ENCODE results near the gene TNNT3. TPM values are rescaled to one million over a fixed set of nuclear protein-coding genes. Genes with fewer than 3 reads are reported as not detected.

Gene TNNT3
- total RNA-seq, 1 experiment from 2014 or later: not detected

DNA sequence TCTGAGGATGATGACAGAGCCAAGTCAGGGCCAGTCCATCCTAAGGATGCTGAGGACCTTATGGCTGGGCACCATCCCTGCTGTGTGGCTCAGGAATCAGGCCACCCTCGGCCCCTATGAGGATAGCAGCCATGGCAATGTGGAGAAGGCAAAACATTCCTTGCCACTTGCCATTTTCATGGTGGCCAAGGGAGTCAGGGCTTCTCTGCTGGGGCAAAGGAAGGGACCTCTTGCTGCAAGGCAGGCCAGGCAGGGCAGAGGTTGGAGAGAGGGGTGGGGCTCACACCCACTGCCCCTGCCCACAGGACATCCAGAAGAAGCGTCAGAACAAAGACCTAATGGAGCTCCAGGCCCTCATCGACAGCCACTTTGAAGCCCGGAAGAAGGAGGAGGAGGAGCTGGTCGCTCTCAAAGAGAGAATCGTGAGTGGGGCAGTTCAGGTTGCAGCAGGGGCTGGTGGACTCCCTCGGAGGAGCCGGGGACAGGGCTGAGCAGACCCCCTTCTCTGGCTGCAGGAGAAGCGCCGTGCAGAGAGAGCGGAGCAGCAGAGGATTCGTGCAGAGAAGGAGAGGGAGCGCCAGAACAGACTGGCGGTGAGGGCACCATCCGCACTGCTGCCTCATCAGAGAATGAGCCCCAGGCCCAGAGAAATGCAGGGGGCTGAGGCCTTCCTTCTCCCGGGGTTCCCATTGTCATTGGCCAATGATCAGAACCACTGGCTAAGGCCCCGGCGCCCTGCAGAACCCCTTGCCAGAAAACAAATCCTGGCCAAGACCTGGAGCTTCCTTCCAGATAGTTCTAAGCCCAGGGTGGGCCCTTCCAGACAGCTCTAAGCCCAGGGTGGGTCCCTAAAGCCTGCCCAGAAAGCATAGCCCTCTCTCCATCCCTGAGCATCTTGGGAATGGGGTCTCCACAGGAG lies 14.2 kb downstream of the TNNT3 start:
- no peak overlapping the region for H3K27ac ChIP-seq (ENCODE audit: low read depth, low read length, poor library complexity, severe bottlenecking)
- no peaks in the 10 kb centered on the region for H3K9me3 ChIP-seq (ENCODE audit: low read depth, low read length, poor library complexity, severe bottlenecking)
- ChIA-PET CTCF (no interaction called here), POLR2A (ENCODE audit: low non-redundant PET) (no interaction called here)
- DNase-seq (ENCODE audit: low spot score): no peak
- intact Hi-C loops (cut with micrococcal nuclease; ENCODE audit: unreplicated experiment): no loop called here
- no peaks in the 10 kb centered on the region for H3K36me3 ChIP-seq (ENCODE audit: insufficient read depth, low read length, poor library complexity, severe bottlenecking)
- no peaks in the 10 kb centered on the region for H3K4me1 ChIP-seq (ENCODE audit: insufficient read depth, low read length, poor library complexity, severe bottlenecking)
- no peak overlapping the region for H3K4me3 ChIP-seq (ENCODE audit: low read depth, low read length, poor library complexity, severe bottlenecking)
- no peaks in the 10 kb centered on the region for H3K27me3 ChIP-seq (replicated peaks; ENCODE audit: insufficient read depth, low read depth, low read length, poor library complexity)
- BruUV-seq (replicated peaks): no TSS peak
- TF ChIP-seq, protein P1, sequence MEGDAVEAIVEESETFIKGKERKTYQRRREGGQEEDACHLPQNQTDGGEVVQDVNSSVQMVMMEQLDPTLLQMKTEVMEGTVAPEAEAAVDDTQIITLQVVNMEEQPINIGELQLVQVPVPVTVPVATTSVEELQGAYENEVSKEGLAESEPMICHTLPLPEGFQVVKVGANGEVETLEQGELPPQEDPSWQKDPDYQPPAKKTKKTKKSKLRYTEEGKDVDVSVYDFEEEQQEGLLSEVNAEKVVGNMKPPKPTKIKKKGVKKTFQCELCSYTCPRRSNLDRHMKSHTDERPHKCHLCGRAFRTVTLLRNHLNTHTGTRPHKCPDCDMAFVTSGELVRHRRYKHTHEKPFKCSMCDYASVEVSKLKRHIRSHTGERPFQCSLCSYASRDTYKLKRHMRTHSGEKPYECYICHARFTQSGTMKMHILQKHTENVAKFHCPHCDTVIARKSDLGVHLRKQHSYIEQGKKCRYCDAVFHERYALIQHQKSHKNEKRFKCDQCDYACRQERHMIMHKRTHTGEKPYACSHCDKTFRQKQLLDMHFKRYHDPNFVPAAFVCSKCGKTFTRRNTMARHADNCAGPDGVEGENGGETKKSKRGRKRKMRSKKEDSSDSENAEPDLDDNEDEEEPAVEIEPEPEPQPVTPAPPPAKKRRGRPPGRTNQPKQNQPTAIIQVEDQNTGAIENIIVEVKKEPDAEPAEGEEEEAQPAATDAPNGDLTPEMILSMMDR (conservative IDR thresholded peaks at IDR 0.05; ENCODE audit: low read depth, low read length): no peak
- TF ChIP-seq EZH2 (IDR thresholded peaks at IDR 0.05; ENCODE audit: borderline replicate concordance, low read depth, low read length, poor library complexity, severe bottlenecking): no peak

DNA sequence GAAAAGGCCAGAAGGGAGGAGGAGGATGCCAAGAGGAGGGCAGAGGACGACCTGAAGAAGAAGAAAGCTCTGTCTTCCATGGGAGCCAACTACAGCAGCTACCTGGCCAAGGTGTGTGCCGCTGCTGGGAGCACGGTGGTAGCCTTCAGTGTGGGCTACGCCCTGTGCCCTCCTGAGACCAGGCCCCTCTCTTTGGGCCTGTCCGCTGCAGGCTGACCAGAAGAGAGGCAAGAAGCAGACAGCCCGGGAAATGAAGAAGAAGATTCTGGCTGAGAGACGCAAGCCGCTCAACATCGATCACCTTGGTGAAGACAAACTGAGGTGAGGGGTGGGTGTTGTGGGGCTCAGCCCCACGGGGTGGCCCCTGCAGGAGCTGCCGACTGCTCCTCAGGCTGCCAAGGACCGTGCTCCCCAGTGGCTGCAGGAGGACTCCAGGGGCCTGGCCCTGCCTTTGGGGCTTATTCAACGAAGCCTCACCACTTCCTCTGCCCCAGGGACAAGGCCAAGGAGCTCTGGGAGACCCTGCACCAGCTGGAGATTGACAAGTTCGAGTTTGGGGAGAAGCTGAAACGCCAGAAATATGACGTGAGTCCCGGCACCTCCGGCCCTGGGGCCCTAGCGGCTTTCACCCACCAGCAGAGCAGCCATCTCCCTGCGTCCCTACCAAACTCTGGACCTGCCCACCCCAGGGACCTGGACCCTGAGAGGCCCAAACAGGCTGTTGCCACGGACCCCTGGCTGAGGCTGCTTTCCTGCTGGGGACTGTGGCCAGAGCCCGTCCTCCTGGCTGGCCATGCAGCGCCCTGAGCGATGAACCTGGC lies 15.0 kb downstream of the TNNT3 start:
- no peak overlapping the region for H3K4me3 ChIP-seq (ENCODE audit: low read depth, low read length, poor library complexity, severe bottlenecking)
- ChIA-PET POLR2A (ENCODE audit: low non-redundant PET) (no interaction called here), CTCF (no interaction called here)
- no peak for TF ChIP-seq EZH2 (IDR thresholded peaks at IDR 0.05; ENCODE audit: borderline replicate concordance, low read depth, low read length, poor library complexity, severe bottlenecking)
- TF ChIP-seq, protein P1 (conservative IDR thresholded peaks at IDR 0.05; ENCODE audit: low read depth, low read length): no peak
- no peak for DNase-seq (ENCODE audit: low spot score)
- no peaks in the 10 kb centered on the region for H3K36me3 ChIP-seq (ENCODE audit: insufficient read depth, low read length, poor library complexity, severe bottlenecking)
- no peaks in the 10 kb centered on the region for H3K27me3 ChIP-seq (replicated peaks; ENCODE audit: insufficient read depth, low read depth, low read length, poor library complexity)
- no peak overlapping the region for H3K27ac ChIP-seq (ENCODE audit: low read depth, low read length, poor library complexity, severe bottlenecking)
- no TSS peak for BruUV-seq (replicated peaks)
- no peaks in the 10 kb centered on the region for H3K9me3 ChIP-seq (ENCODE audit: low read depth, low read length, poor library complexity, severe bottlenecking)
- intact Hi-C loops (cut with micrococcal nuclease; ENCODE audit: unreplicated experiment): no loop called here
- no peaks in the 10 kb centered on the region for H3K4me1 ChIP-seq (ENCODE audit: insufficient read depth, low read length, poor library complexity, severe bottlenecking)

DNA sequence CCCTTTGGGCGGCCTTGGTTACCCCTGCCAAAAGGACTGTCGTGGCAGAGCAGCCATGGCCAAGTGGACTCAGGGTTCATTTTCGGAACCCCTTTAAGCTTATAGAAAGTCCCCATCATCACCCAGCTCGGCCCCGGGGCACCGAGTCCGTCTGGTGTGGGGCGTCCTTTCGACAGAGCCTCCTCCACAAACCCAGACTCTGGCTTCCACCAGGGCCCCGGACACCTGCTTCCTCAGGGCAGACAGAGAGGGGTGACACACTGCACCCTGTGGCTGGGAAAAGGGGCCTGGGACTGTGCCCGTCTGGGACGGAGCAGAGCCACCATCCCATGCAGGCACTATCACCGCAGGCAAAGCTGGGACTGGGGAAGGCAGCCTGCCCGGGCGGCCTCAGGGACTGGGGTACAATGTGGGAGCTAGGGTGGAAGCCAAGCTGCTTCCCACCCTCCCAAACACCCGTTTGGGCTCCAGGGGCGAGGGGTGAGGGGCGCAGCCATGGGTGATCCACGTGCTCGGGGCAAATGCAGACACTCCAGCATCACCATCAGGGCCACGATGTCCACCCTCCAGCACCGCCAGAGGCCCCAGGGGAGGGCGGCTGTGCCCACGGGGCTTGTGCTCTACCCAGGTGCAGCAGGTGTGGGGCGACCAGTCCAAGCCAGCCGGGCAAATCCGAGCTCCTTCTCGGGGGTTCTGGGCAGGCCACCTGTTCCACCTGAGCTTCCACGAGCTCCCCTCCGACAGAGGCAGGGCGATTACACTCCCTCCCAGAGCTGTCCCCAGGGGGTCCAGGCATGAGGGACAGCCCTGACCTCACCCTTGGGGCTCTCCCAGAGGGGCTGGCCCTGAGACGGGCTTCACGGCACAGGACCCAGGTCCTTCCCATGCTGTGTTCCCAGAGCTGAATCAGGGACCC lies 15.9 kb downstream of the TNNT3 start:
- Histone ChIP-seq H3K36me3 (ENCODE audit: insufficient read depth, low read length, poor library complexity, severe bottlenecking) (no peaks in the 10 kb centered on the region), H3K4me3 (ENCODE audit: low read depth, low read length, poor library complexity, severe bottlenecking) (no peak overlapping the region), H3K4me1 (ENCODE audit: insufficient read depth, low read length, poor library complexity, severe bottlenecking) (no peaks in the 10 kb centered on the region), H3K27ac (ENCODE audit: low read depth, low read length, poor library complexity, severe bottlenecking) (no peak overlapping the region), H3K9me3 (ENCODE audit: low read depth, low read length, poor library complexity, severe bottlenecking) (no peaks in the 10 kb centered on the region), H3K27me3 (replicated peaks; ENCODE audit: insufficient read depth, low read depth, low read length, poor library complexity) (no peaks in the 10 kb centered on the region)
- CTCF ChIA-PET: no interaction called here
- TF ChIP-seq, protein P1 (conservative IDR thresholded peaks at IDR 0.05; ENCODE audit: low read depth, low read length): no peak
- no peak for TF ChIP-seq EZH2 (IDR thresholded peaks at IDR 0.05; ENCODE audit: borderline replicate concordance, low read depth, low read length, poor library complexity, severe bottlenecking)
- BruUV-seq (replicated peaks): no TSS peak
- POLR2A ChIA-PET (ENCODE audit: low non-redundant PET): no interaction called here
- no peak for DNase-seq (ENCODE audit: low spot score)
- intact Hi-C loops (cut with micrococcal nuclease; ENCODE audit: unreplicated experiment): no loop called here

Data from A673 (cell line).